Measurements from ENCODE around the gene CDH20.

- TF ChIP-seq CTCF (IDR thresholded peaks at IDR 0.05) (no peak), EP300 (IDR thresholded peaks at IDR 0.05) (no peak)
Observed at GRCh38 chr18:61364953-61365352, 31.7 kb downstream of the CDH20 start.

Measured in suprapubic skin (tissue), 3 donors.